ENCODE results near the gene FOXJ3.

Gene FOXJ3

DNA sequence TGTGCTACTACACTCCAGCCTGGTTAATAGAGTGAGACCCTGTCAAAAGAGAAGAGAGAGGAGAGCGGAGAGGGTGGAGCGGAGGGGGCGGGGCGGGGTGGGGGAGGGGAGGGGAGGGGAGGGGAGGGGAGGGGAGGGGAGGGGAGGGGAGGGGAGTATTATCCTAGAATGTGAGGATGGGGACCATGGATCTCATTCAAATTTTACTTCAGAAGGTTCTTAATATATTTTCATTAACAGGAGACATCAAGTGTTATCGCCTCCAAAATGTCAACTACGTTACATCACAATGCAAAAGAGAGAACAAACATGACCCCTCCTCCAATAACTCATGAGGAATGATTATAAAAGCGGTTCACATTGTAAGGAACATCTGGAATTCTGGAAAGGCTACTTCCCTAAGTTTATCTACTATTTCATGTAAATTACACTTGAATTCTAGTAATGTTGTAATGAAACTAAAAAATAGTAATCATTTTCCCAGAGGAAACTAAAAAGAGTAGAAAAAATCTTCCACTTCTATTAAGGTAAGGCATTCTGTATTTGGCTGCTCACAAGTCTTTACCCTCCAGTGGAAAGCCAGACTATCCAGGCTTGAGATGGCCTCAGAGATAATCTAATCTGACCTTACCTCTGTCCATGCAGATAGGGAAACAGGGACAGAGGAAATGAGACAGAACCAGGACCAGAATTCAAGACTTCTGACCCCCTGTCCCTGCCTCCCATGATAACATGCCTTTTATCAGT lies 151.7 kb downstream of the FOXJ3 start:
- DNase-seq: no peak

GRCh38 chr1:42181687-42182086 lies 153.3 kb downstream of the FOXJ3 start:
- no peak for DNase-seq

DNA sequence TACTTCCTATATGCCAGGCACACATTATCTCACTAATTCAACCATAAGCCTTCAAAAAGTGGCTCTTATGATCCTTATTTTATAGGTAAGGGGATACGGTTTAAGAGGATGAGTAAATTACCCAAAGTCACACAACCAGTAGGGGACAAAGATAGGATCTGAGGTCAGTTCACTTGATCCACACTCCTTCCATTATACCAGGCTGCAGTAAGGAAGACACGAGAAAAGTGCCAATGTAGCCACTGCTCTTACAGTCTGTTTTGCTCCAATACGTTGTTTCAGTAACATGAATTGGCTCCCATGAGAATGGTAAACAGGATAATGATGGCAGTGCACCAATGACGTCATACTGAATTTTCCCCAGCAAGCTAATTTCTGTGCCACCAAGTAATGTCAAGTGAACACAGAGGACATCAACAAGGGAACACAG lies 155.1 kb downstream of the FOXJ3 start:
- no peak for DNase-seq

DNA sequence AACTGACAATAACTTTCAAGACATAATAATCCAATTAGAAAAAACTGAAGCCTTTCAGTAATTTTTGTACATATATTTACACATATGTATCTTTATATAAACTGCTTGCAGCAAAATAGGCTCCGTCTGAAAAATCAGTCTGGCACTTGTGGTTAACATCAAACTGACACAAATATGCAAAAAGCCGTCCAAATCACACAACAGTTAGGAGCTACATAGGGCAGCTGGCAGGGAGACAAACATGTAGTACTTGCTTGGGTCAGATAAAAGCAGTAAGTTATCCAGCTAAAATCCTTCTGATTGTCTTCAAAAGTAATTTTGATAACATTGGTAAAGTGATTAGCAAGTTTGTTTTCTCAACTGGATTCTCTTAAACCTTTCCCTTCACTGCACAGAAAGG lies 155.8 kb downstream of the FOXJ3 start:
- DNase-seq: no peak

- DNase-seq: no peak
Observed at GRCh38 chr1:42178249-42178648, 156.8 kb downstream of the FOXJ3 start.

DNA sequence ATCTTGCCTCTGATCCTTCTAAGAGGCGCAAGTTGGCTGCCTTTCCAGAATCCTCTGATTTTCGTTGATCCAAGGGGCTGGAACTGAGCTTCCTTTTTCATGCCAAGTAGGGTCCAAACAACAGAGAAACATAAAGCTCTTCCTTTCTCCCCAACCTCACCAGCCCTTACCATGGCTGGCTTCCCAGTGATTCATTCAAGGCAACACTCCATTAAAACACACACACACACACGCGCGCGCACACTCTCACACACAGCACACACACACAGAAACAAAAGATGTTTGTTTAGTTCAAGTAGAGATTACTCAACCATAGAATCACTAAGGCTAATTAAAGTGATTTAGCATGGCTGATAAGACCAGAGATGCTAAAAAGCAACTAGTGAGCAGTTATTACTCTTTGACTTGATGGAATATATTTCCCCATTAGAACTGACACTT lies 157.5 kb downstream of the FOXJ3 start:
- no peak for DNase-seq

DNA sequence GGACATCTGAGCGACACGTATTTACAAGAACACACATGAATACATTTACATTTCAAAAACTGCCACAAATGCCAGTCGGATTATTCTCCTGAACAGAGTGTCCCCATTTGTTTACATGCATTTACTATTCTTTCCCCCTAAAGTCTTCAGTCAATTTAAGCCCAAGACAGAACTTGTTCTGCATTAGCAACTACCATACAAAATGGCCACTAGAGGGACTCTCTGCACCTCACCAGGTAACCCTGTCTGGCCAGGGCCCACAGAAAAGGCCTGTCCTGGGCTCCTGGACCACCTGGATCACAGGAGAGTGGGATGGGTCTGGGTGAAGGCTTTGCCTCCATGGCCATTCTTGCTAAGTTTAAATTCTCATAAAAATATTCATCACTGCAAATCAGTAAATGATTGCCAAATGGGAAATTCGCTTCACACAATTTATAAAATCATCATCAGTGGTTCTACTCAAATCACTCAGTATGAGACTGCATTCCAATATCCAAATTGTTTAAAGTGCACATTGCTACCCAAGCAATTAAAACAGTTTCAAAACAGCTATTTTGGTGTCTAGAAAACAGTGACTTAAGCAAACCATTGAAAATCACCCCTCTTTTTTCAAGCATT lies 158.0 kb downstream of the FOXJ3 start:
- DNase-seq: peak in 1 of 2 experiments; percentile 21

GRCh38 chr1:42175314-42176054 lies 159.6 kb downstream of the FOXJ3 start:
- no peak for DNase-seq

DNA sequence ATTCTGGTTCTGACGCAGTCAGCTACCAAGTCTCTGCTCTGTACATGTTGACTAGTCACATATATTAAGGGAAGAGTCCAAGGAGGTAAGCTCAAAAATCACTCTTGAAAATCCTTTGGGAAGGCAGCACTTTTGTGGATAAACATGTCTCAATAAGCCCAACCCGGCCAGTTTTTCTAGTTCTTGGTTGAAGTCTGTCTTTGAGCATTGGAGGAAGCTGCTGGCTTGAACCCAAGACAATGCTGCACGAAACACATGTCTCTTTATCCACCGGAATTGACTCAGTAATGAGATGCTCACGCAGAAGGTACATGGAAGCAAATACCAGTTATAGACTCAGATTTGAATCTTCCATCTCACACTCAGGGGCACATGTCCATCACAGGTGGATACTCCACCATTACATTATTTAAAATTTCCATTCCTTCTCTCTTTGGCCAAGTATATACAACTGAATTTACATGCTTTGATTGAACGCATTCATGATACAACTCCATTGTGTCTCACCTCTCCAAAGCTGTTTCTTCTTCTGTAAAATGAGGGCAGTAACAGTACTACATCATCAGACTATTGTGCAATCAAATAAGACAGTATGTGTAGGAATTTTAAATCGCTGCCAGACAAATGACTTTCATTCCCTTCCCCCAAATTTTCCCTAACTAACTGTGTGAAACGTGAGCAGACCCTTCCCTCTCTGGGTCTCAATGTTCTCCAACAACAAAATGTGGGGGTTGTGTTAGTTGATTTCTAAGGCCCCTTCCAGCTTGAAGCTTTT lies 160.9 kb downstream of the FOXJ3 start:
- no peak for DNase-seq

GRCh38 chr1:42173155-42173933 lies 161.7 kb downstream of the FOXJ3 start:
- DNase-seq: peak in 1 of 2 experiments; percentile 35

- DNase-seq: no peak
Observed at GRCh38 chr1:42172381-42173133, 162.5 kb downstream of the FOXJ3 start.

GRCh38 chr1:42171679-42172266 lies 163.3 kb downstream of the FOXJ3 start:
- no peak for DNase-seq

GRCh38 chr1:42170779-42171621 lies 164.0 kb downstream of the FOXJ3 start:
- no peak for DNase-seq

DNA sequence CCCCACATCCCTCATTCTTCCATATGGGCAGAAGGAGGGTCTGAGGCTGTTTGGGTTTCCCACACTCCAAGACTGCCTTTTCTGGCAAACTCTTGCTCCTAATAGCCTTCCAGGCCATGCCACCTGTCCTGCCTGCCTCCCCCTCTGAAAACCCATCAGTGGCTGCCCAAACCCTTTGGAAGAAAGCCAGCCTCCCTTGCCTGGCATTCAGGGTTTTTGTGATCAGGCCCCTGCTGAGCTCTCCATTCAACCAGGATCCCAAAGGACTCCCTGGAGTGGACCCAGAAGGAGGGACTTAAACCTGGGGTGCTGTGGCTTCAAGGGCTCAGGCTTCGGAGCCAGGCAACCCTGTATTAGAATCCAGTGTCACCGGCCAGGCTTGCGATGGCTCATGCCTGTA lies 166.3 kb downstream of the FOXJ3 start:
- no peak for DNase-seq

GRCh38 chr1:42168391-42168670 lies 166.7 kb downstream of the FOXJ3 start:
- no peak for DNase-seq

- DNase-seq: no peak
Observed at GRCh38 chr1:42167611-42168390, 167.2 kb downstream of the FOXJ3 start.

DNA sequence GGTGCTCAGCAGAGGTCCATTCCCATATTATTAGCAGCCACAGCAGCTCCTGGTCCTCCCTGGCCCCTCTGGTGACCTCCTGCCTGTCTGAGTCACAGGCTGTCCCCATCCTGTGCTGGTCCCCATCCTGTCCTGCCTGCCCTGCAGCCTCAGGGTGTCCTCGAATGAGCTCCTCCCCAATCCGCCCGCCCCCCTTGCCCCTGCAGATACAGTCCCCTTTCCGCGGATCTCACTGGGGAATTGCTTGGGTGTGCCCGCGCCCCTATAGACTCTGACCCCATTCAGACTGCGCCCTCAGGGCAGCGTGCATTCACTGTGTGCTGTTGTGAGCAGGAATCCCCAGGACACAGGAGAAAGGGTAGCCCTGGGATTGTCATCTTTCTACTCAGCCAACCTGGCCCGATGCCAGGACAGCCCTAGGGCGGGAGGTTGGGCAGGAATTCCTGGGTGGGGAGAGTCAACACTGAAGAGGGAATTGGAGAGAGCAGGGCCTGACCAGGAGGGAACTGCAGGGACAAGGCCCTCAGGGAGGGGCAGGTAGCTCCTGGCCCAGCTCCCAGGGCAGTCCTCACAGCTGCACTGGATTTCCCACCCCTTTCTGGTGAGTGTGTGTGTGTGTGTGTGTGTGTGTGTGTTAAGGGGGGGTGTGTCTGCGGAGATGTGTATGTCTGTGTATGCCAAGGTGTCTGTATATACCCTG lies 169.4 kb downstream of the FOXJ3 start:
- DNase-seq: no peak

- DNase-seq: no peak
Observed at GRCh38 chr1:42164551-42165420, 170.2 kb downstream of the FOXJ3 start, which contains the start of gene GUCA2A. Gene GUCA2A (minus strand): TSS chr1:42164745. CDS start chr1:42164712, 33 bp downstream.

Data from cerebellar nuclear complex (tissue), 1 donor.